WTC11 (cell line): ENCODE measurements around the gene ARHGAP15. TPM values are rescaled to one million over a fixed set of nuclear protein-coding genes. Genes with fewer than 3 reads are reported as not detected.

ENCODE experiments used
- ATAC-seq: fragments of 200-7000 bp; cut with Tn5 transposase; 2 replicates; pipeline ENCODE4 v1.10.0; 2021; ENCODE audit warnings: mild to moderate bottlenecking, moderate library complexity
- CTCF ChIA-PET: fragments of 300-600 bp; sonication (Branson Sonifier 250); formaldehyde crosslinking; loops from one replicate; lab custom pipeline; 2021; ENCODE audit warnings: antibody characterized with exemption; lab: Charles Lee
- POLR2A ChIA-PET: fragments of 350-600 bp; sonication (Branson Sonifier 250); formaldehyde crosslinking; loops from one replicate; lab custom pipeline; 2021; ENCODE audit warnings: antibody characterized with exemption; lab: Charles Lee
- DNase-seq: peaks from one replicate; pipeline ENCODE4 v3.0.0; 2021; ENCODE audit warnings: low spot score
- H3K27ac Mint-ChIP-seq: 2 replicates; pipeline ENCODE4 v1.8.0; 2021; ENCODE audit warnings: mixed read lengths
- H3K27me3 Mint-ChIP-seq: 2 replicates; pipeline ENCODE4 v1.8.0; 2021; ENCODE audit warnings: low read depth, mild to moderate bottlenecking, moderate library complexity, mixed read lengths
- H3K36me3 Mint-ChIP-seq: 2 replicates; pipeline ENCODE4 v1.8.0; 2021; ENCODE audit warnings: mixed read lengths
- H3K4me1 Mint-ChIP-seq: 2 replicates; pipeline ENCODE4 v1.8.0; 2022; ENCODE audit warnings: mixed read lengths
- H3K4me3 Mint-ChIP-seq: 2 replicates; pipeline ENCODE4 v1.8.0; 2021; ENCODE audit warnings: mild to moderate bottlenecking, moderate library complexity, mixed read lengths
- H3K9me3 Mint-ChIP-seq: 2 replicates; pipeline ENCODE4 v1.8.0; 2021; ENCODE audit warnings: mixed read lengths
- ATF1 ChIP-seq: sonication (generic); formaldehyde crosslinking; IDR thresholded peaks from 2 replicates; pipeline ENCODE4 v1.8.1; 2023; ENCODE audit warnings: mild to moderate bottlenecking, moderate library complexity, missing genetic modification reagents
- HMGA2 ChIP-seq: fragments of 250-450 bp; sonication (Bioruptor Pico); IDR thresholded peaks from 2 replicates; pipeline ENCODE4 v1.4.0; 2021; ENCODE audit warnings: mild to moderate bottlenecking, moderate library complexity
- JAZF1 ChIP-seq: fragments of 250-450 bp; sonication (Bioruptor Pico); IDR thresholded peaks from 2 replicates; pipeline ENCODE4 v1.9.0; 2021; ENCODE audit warnings: moderate library complexity, mild to moderate bottlenecking, inconsistent platforms
- NFATC4 ChIP-seq: fragments of 250-450 bp; sonication (Bioruptor Pico); IDR thresholded peaks from 2 replicates; pipeline ENCODE4 v1.9.0; 2021; ENCODE audit warnings: mild to moderate bottlenecking
- OVOL2 ChIP-seq: fragments of 250-450 bp; sonication (Bioruptor Pico); IDR thresholded peaks from 2 replicates; pipeline ENCODE4 v1.9.0; 2021; ENCODE audit warnings: mild to moderate bottlenecking, borderline replicate concordance
- SMAD4 ChIP-seq: sonication (generic); formaldehyde crosslinking; IDR thresholded peaks from 2 replicates; pipeline ENCODE4 v1.8.0; 2022; ENCODE audit warnings: mild to moderate bottlenecking, missing genetic modification reagents
- TP53 ChIP-seq: sonication (generic); formaldehyde crosslinking; IDR thresholded peaks from 2 replicates; pipeline ENCODE4 v1.8.1; 2023; ENCODE audit warnings: mild to moderate bottlenecking, missing genetic modification reagents
- ZBTB21 ChIP-seq: sonication (generic); formaldehyde crosslinking; IDR thresholded peaks from 2 replicates; pipeline ENCODE4 v1.8.1; 2023; ENCODE audit warnings: mild to moderate bottlenecking, missing genetic modification reagents, borderline replicate concordance
- ZNF232 ChIP-seq: sonication (generic); formaldehyde crosslinking; IDR thresholded peaks from 2 replicates; pipeline ENCODE4 v1.8.0; 2022; ENCODE audit warnings: mild to moderate bottlenecking, missing genetic modification reagents
- ZNF416 ChIP-seq: fragments of 250-450 bp; sonication (Bioruptor Pico); IDR thresholded peaks from 2 replicates; pipeline ENCODE4 v1.9.0; 2021; ENCODE audit warnings: mild to moderate bottlenecking, inconsistent platforms
- total RNA-seq: library from RNA; stranded (reverse); gene quantifications from 3 replicates; pipeline ENCODE4 v1.2.3, GENCODE V29; 2021
- TF ChIP-seq, protein P1 (sequence below): fragments of 200-600 bp; IDR thresholded peaks from 2 replicates; pipeline ENCODE4 v1.8.0; 2022; ENCODE audit warnings: antibody characterized with exemption
- TF ChIP-seq, protein P2 (sequence below): sonication (generic); formaldehyde crosslinking; conservative IDR thresholded peaks from 2 replicates; pipeline ENCODE4 v1.8.1; 2023; ENCODE audit warnings: mild to moderate bottlenecking, low read depth, missing genetic modification reagents, moderate library complexity
- TF ChIP-seq, protein P3 (sequence below): sonication (generic); formaldehyde crosslinking; IDR thresholded peaks from 2 replicates; pipeline ENCODE4 v1.8.0; 2023; ENCODE audit warnings: missing genetic modification reagents, mild to moderate bottlenecking, borderline replicate concordance
- TF ChIP-seq, protein P4 (sequence below): sonication (generic); formaldehyde crosslinking; IDR thresholded peaks from 2 replicates; pipeline ENCODE4 v1.8.1; 2022; ENCODE audit warnings: missing genetic modification reagents, borderline replicate concordance
- TF ChIP-seq, protein P5 (sequence below): sonication (generic); formaldehyde crosslinking; IDR thresholded peaks from 2 replicates; pipeline ENCODE4 v1.8.0; 2022; ENCODE audit warnings: missing genetic modification reagents

ARHGAP15 gene
- total RNA-seq, 1 experiment from 2014 or later = 0.28 TPM

DNA sequence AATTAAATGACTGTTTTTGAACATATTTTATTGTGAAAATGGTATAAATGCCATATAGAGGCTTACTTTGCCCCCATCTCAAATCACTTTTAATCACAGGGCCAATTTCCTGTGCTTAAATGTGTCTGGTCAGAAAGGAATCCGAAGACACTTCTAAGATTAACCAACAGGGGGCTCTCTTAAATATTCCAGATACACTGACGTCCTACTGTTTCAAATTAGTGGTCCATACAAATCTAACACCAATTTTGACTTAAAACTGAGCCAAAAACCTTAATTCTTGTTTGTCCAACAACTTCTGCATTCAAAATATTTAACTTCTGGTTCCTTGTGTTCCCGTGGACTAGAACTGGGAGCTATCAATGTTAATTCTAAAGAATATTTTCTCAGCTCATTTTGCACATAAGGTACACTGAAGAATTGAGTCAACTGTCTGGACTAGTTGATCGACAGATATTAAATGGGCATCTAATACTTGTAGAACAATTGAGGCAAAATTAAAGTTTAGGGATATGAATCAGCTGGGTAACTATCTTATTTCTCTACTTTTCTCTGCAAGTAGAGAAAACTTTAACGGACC is 557.5 kb downstream of the ARHGAP15 start:
- CTCF ChIA-PET = interaction anchor here (0.9 to 1.0 kb wide), 3 partner anchors 14 to 85 kb away, joined by 3 to 5 read pairs (median 4); no protein-coding TSS in a partner anchor
- ATAC-seq (peak; percentile 48; the same call in 1 of the 2 replicates), DNase-seq (no peak)
- no peak overlapping the region for H3K27ac Mint-ChIP-seq
- peaks cover 55% of the 10 kb centered on the region for H3K4me1 Mint-ChIP-seq
- H3K36me3 Mint-ChIP-seq = no peaks in the 10 kb centered on the region
- H3K27me3 Mint-ChIP-seq = no peaks in the 10 kb centered on the region
- no peak for TF ChIP-seq TP53 (CRISPR knock-in tag)
- TF ChIP-seq, protein P1, sequence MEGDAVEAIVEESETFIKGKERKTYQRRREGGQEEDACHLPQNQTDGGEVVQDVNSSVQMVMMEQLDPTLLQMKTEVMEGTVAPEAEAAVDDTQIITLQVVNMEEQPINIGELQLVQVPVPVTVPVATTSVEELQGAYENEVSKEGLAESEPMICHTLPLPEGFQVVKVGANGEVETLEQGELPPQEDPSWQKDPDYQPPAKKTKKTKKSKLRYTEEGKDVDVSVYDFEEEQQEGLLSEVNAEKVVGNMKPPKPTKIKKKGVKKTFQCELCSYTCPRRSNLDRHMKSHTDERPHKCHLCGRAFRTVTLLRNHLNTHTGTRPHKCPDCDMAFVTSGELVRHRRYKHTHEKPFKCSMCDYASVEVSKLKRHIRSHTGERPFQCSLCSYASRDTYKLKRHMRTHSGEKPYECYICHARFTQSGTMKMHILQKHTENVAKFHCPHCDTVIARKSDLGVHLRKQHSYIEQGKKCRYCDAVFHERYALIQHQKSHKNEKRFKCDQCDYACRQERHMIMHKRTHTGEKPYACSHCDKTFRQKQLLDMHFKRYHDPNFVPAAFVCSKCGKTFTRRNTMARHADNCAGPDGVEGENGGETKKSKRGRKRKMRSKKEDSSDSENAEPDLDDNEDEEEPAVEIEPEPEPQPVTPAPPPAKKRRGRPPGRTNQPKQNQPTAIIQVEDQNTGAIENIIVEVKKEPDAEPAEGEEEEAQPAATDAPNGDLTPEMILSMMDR = peak; percentile 48
- no peak for TF ChIP-seq SMAD4 (CRISPR knock-in tag)
- TF ChIP-seq JAZF1 (CRISPR knock-in tag) = no peak
- no peak for TF ChIP-seq ZNF416 (CRISPR knock-in tag)
- TF ChIP-seq ZBTB21 (CRISPR knock-in tag) = no peak
- TF ChIP-seq, protein P2, sequence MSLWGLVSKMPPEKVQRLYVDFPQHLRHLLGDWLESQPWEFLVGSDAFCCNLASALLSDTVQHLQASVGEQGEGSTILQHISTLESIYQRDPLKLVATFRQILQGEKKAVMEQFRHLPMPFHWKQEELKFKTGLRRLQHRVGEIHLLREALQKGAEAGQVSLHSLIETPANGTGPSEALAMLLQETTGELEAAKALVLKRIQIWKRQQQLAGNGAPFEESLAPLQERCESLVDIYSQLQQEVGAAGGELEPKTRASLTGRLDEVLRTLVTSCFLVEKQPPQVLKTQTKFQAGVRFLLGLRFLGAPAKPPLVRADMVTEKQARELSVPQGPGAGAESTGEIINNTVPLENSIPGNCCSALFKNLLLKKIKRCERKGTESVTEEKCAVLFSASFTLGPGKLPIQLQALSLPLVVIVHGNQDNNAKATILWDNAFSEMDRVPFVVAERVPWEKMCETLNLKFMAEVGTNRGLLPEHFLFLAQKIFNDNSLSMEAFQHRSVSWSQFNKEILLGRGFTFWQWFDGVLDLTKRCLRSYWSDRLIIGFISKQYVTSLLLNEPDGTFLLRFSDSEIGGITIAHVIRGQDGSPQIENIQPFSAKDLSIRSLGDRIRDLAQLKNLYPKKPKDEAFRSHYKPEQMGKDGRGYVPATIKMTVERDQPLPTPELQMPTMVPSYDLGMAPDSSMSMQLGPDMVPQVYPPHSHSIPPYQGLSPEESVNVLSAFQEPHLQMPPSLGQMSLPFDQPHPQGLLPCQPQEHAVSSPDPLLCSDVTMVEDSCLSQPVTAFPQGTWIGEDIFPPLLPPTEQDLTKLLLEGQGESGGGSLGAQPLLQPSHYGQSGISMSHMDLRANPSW = no peak
- TF ChIP-seq ZNF232 (CRISPR knock-in tag) = no peak
- no peak overlapping the region for H3K4me3 Mint-ChIP-seq
- POLR2A ChIA-PET = no interaction called here
- no peaks in the 10 kb centered on the region for H3K9me3 Mint-ChIP-seq

DNA sequence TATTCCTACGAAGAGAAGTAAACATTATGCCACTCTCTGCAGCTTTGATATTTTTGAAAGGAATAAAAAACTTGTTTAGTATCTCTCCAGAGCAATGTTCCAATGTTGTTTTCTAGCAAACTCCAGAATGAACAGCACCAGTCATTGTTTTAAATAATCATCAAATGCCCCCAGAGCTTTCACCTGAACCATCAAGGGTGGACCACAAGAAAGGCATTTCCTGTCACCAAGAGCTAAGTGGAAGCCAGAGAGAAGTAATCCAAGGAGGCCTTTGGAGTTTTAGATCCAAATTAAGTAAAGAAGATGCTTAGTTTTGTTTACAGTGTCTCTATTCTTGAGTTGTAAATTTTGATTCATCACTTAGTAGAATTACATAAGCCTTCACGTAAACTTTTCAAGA is 559.0 kb downstream of the ARHGAP15 start:
- no peak overlapping the region for H3K4me3 Mint-ChIP-seq
- H3K9me3 Mint-ChIP-seq = no peaks in the 10 kb centered on the region
- no peak overlapping the region for H3K27ac Mint-ChIP-seq
- DNase-seq (no peak), ATAC-seq (no peak)
- H3K4me1 Mint-ChIP-seq = peaks cover 66% of the 10 kb centered on the region
- POLR2A ChIA-PET = interaction anchor here (0.6 kb wide), 1 partner anchor 792 kb away, joined by 5 read pairs; no protein-coding TSS in a partner anchor
- H3K27me3 Mint-ChIP-seq = no peaks in the 10 kb centered on the region
- no peaks in the 10 kb centered on the region for H3K36me3 Mint-ChIP-seq
- CTCF ChIA-PET = interaction anchor here (1.0 to 1.6 kb wide), 2 partner anchors 23 to 107 kb away, joined by 3 read pairs; no protein-coding TSS in a partner anchor
- TF ChIP-seq NFATC4 (CRISPR knock-in tag) (no peak), ATF1 (CRISPR knock-in tag) (no peak), HMGA2 (CRISPR knock-in tag) (no peak), OVOL2 (CRISPR knock-in tag) (no peak)
- TF ChIP-seq, protein P1 = no peak
- TF ChIP-seq, protein P3, sequence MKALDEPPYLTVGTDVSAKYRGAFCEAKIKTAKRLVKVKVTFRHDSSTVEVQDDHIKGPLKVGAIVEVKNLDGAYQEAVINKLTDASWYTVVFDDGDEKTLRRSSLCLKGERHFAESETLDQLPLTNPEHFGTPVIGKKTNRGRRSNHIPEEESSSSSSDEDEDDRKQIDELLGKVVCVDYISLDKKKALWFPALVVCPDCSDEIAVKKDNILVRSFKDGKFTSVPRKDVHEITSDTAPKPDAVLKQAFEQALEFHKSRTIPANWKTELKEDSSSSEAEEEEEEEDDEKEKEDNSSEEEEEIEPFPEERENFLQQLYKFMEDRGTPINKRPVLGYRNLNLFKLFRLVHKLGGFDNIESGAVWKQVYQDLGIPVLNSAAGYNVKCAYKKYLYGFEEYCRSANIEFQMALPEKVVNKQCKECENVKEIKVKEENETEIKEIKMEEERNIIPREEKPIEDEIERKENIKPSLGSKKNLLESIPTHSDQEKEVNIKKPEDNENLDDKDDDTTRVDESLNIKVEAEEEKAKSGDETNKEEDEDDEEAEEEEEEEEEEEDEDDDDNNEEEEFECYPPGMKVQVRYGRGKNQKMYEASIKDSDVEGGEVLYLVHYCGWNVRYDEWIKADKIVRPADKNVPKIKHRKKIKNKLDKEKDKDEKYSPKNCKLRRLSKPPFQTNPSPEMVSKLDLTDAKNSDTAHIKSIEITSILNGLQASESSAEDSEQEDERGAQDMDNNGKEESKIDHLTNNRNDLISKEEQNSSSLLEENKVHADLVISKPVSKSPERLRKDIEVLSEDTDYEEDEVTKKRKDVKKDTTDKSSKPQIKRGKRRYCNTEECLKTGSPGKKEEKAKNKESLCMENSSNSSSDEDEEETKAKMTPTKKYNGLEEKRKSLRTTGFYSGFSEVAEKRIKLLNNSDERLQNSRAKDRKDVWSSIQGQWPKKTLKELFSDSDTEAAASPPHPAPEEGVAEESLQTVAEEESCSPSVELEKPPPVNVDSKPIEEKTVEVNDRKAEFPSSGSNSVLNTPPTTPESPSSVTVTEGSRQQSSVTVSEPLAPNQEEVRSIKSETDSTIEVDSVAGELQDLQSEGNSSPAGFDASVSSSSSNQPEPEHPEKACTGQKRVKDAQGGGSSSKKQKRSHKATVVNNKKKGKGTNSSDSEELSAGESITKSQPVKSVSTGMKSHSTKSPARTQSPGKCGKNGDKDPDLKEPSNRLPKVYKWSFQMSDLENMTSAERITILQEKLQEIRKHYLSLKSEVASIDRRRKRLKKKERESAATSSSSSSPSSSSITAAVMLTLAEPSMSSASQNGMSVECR (CRISPR knock-in tag) = no peak
- TF ChIP-seq, protein P4, sequence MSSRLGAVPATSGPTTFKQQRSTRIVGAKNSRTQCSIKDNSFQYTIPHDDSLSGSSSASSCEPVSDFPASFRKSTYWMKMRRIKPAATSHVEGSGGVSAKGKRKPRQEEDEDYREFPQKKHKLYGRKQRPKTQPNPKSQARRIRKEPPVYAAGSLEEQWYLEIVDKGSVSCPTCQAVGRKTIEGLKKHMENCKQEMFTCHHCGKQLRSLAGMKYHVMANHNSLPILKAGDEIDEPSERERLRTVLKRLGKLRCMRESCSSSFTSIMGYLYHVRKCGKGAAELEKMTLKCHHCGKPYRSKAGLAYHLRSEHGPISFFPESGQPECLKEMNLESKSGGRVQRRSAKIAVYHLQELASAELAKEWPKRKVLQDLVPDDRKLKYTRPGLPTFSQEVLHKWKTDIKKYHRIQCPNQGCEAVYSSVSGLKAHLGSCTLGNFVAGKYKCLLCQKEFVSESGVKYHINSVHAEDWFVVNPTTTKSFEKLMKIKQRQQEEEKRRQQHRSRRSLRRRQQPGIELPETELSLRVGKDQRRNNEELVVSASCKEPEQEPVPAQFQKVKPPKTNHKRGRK (CRISPR knock-in tag) = no peak
- TF ChIP-seq, protein P5, sequence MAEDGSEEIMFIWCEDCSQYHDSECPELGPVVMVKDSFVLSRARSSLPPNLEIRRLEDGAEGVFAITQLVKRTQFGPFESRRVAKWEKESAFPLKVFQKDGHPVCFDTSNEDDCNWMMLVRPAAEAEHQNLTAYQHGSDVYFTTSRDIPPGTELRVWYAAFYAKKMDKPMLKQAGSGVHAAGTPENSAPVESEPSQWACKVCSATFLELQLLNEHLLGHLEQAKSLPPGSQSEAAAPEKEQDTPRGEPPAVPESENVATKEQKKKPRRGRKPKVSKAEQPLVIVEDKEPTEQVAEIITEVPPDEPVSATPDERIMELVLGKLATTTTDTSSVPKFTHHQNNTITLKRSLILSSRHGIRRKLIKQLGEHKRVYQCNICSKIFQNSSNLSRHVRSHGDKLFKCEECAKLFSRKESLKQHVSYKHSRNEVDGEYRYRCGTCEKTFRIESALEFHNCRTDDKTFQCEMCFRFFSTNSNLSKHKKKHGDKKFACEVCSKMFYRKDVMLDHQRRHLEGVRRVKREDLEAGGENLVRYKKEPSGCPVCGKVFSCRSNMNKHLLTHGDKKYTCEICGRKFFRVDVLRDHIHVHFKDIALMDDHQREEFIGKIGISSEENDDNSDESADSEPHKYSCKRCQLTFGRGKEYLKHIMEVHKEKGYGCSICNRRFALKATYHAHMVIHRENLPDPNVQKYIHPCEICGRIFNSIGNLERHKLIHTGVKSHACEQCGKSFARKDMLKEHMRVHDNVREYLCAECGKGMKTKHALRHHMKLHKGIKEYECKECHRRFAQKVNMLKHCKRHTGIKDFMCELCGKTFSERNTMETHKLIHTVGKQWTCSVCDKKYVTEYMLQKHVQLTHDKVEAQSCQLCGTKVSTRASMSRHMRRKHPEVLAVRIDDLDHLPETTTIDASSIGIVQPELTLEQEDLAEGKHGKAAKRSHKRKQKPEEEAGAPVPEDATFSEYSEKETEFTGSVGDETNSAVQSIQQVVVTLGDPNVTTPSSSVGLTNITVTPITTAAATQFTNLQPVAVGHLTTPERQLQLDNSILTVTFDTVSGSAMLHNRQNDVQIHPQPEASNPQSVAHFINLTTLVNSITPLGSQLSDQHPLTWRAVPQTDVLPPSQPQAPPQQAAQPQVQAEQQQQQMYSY (CRISPR knock-in tag) = no peak
